ENCODE results near the gene RER1. TPM values are rescaled to one million over a fixed set of nuclear protein-coding genes. Genes with fewer than 3 reads are reported as not detected.

Gene RER1
- total RNA-seq, 1 donor from 2014 or later = 61.3 TPM

GRCh38 chr1:2427051-2427450 lies 35.4 kb downstream of the RER1 start:
- intact Hi-C loops (cut with DNase I) = no loop called here
- Histone ChIP-seq H3K4me3 (no peak overlapping the region), H3K9me3 (peaks cover 0 to 8% of the 10 kb centered on the region in 2 donors), H3K36me3 (no peaks in the 10 kb centered on the region), H3K27me3 (no peaks in the 10 kb centered on the region), H3K27ac (no peak overlapping the region), H3K4me1 (no peaks in the 10 kb centered on the region)
- no peak for TF ChIP-seq CTCF (IDR thresholded peaks at IDR 0.05)
- DNase-seq (ENCODE audit: low spot score in 2 of 2) = no peak

- no peak overlapping the region for H3K4me3 ChIP-seq
- no peak for DNase-seq (ENCODE audit: low spot score in 2 of 2)
- no peaks in the 10 kb centered on the region for H3K27me3 ChIP-seq
- H3K9me3 ChIP-seq = peaks cover 0 to 8% of the 10 kb centered on the region in 2 donors
- no peaks in the 10 kb centered on the region for H3K4me1 ChIP-seq
- H3K36me3 ChIP-seq = no peaks in the 10 kb centered on the region
- intact Hi-C loops (cut with DNase I) = no loop called here
- TF ChIP-seq CTCF (IDR thresholded peaks at IDR 0.05) = no peak
- no peak overlapping the region for H3K27ac ChIP-seq
Measured at GRCh38 chr1:2427976-2428375, 36.3 kb downstream of the RER1 start.

DNA sequence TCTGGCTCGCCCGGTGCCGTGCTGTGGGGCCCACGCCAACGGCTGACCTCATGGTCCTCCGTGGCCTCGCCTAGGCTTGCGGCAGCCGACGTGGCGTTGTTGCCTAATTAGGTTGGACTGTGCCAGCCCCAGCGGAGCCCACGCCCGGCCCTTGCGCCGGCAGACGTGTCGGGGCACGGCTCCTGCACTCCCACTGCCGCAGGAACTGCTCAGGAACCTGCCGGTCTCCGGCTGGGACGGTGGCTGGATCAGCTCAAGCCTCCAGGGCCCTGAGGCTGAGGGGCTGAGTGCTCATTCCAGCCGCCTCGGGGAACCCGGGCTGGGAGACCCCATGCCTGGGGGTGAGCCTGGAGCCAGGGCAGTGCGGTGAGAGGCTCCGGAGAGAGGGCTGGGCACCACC lies 36.8 kb downstream of the RER1 start:
- no peaks in the 10 kb centered on the region for H3K4me1 ChIP-seq
- intact Hi-C loops (cut with DNase I) = no loop called here
- H3K9me3 ChIP-seq = peaks cover 0 to 3% of the 10 kb centered on the region in 2 donors
- H3K27ac ChIP-seq = no peak overlapping the region
- no peaks in the 10 kb centered on the region for H3K27me3 ChIP-seq
- H3K4me3 ChIP-seq = no peak overlapping the region
- TF ChIP-seq CTCF (IDR thresholded peaks at IDR 0.05) = no peak
- no peak for DNase-seq (ENCODE audit: low spot score in 2 of 2)
- no peaks in the 10 kb centered on the region for H3K36me3 ChIP-seq

DNA sequence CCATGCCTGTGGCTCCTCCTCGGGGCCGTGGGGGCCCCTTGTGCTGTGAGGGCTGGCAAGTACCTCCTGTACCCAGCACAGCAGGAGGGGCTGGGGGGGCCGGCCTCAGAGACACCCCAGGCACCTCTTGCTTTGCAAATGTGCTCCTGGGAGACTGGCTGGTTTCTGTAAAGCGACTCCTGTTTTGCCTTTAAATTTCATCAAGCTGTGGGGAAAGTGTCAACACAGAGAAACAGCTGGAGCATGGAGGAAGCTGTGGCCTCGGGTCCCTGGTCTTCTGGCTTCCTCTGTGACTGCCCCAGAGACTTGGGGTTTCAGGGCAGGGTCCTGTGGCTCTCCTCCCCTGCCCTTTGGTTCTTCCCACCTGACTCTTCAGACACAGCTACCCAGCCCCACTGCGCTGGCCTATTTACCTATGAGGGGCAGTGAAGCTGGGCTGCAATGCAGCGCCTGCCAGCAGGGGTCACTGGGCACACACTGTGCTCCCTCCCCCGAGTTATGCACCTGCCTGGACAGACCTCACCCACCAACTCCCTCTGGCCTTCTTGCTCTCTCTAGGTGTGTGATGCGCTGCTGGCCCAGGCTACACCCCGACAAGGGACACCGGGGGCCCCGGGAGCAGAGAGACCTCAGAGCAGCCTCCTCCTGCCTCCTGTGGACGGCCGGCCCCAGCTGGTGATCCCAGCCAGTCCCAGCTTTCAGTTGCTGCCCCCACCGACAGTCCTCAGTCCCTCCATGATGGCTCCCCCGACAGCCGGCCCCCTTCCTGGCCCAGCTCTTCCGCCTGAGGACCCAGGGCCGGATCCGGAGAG lies 38.3 kb downstream of the RER1 start:
- Histone ChIP-seq H3K27me3 (no peaks in the 10 kb centered on the region), H3K4me3 (no peak overlapping the region), H3K4me1 (no peaks in the 10 kb centered on the region), H3K9me3 (no peaks in the 10 kb centered on the region), H3K27ac (no peak overlapping the region), H3K36me3 (no peaks in the 10 kb centered on the region)
- intact Hi-C loops (cut with DNase I) = no loop called here
- DNase-seq (ENCODE audit: low spot score in 2 of 2) = no peak
- no peak for TF ChIP-seq CTCF (IDR thresholded peaks at IDR 0.05)

DNA sequence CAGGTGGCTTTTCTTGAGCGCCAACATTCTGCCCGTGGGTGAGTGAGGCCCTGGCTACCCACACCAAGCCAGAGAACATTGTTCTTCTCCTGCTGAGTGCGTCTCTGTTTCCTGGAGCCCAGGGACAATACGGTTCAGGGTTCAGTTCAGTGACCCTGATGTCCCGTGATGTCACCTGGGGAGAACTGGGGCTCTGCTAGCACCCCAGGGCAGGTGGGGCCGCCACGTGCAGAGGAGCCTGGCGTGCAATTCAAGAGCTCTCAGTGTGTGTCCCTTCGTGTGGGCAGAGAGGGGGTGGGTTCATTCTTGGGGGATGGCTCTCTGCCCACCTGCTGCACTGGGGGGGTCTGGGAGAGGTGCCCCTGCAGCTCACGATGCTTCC lies 38.9 kb downstream of the RER1 start:
- Histone ChIP-seq H3K9me3 (no peaks in the 10 kb centered on the region), H3K4me3 (no peak overlapping the region), H3K36me3 (no peaks in the 10 kb centered on the region), H3K4me1 (no peaks in the 10 kb centered on the region), H3K27me3 (no peaks in the 10 kb centered on the region), H3K27ac (no peak overlapping the region)
- no peak for TF ChIP-seq CTCF (IDR thresholded peaks at IDR 0.05)
- no peak for DNase-seq (ENCODE audit: low spot score in 2 of 2)
- intact Hi-C loops (cut with DNase I) = no loop called here
